Measurements from ENCODE around the gene CARD11.

Gene CARD11

GRCh38 chr7:3087243-3087755, 43.6 kb upstream of the CARD11 start:
- no peak for ATAC-seq
- TF ChIP-seq TCF4 (CRISPR knock-in tag; IDR thresholded peaks at IDR 0.05; ENCODE audit: borderline replicate concordance): no peak
- no peak for TF ChIP-seq ZNF70 (CRISPR knock-in tag; IDR thresholded peaks at IDR 0.05)
- TF ChIP-seq CSRNP3 (CRISPR knock-in tag; IDR thresholded peaks at IDR 0.05): no peak
- no peak for TF ChIP-seq ARNTL (CRISPR knock-in tag; IDR thresholded peaks at IDR 0.05; ENCODE audit: borderline replicate concordance, low read depth)
- no peak for TF ChIP-seq PPARA (CRISPR knock-in tag; IDR thresholded peaks at IDR 0.05; ENCODE audit: borderline replicate concordance)
- TF ChIP-seq CREB5 (CRISPR knock-in tag; IDR thresholded peaks at IDR 0.05; ENCODE audit: low read depth): no peak
- no peak for TF ChIP-seq ZNF8 (CRISPR knock-in tag; IDR thresholded peaks at IDR 0.05)
- TF ChIP-seq, protein P1, sequence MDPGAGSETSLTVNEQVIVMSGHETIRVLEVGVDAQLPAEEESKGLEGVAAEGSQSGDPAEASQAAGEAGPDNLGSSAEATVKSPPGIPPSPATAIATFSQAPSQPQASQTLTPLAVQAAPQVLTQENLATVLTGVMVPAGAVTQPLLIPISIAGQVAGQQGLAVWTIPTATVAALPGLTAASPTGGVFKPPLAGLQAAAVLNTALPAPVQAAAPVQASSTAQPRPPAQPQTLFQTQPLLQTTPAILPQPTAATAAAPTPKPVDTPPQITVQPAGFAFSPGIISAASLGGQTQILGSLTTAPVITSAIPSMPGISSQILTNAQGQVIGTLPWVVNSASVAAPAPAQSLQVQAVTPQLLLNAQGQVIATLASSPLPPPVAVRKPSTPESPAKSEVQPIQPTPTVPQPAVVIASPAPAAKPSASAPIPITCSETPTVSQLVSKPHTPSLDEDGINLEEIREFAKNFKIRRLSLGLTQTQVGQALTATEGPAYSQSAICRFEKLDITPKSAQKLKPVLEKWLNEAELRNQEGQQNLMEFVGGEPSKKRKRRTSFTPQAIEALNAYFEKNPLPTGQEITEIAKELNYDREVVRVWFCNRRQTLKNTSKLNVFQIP (CRISPR knock-in tag; IDR thresholded peaks at IDR 0.05; ENCODE audit: borderline replicate concordance, low read depth): no peak
- TF ChIP-seq GLIS3 (CRISPR knock-in tag; IDR thresholded peaks at IDR 0.05): no peak
- TF ChIP-seq, protein P2, sequence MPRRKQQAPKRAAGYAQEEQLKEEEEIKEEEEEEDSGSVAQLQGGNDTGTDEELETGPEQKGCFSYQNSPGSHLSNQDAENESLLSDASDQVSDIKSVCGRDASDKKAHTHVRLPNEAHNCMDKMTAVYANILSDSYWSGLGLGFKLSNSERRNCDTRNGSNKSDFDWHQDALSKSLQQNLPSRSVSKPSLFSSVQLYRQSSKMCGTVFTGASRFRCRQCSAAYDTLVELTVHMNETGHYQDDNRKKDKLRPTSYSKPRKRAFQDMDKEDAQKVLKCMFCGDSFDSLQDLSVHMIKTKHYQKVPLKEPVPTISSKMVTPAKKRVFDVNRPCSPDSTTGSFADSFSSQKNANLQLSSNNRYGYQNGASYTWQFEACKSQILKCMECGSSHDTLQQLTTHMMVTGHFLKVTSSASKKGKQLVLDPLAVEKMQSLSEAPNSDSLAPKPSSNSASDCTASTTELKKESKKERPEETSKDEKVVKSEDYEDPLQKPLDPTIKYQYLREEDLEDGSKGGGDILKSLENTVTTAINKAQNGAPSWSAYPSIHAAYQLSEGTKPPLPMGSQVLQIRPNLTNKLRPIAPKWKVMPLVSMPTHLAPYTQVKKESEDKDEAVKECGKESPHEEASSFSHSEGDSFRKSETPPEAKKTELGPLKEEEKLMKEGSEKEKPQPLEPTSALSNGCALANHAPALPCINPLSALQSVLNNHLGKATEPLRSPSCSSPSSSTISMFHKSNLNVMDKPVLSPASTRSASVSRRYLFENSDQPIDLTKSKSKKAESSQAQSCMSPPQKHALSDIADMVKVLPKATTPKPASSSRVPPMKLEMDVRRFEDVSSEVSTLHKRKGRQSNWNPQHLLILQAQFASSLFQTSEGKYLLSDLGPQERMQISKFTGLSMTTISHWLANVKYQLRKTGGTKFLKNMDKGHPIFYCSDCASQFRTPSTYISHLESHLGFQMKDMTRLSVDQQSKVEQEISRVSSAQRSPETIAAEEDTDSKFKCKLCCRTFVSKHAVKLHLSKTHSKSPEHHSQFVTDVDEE (CRISPR knock-in tag; IDR thresholded peaks at IDR 0.05): no peak
- no peak for TF ChIP-seq PATZ1 (CRISPR knock-in tag; IDR thresholded peaks at IDR 0.05; ENCODE audit: borderline replicate concordance)
- no peak for TF ChIP-seq ISL1 (CRISPR knock-in tag; IDR thresholded peaks at IDR 0.05)
- TF ChIP-seq ZFP30 (CRISPR knock-in tag; IDR thresholded peaks at IDR 0.05): no peak
- no peak for TF ChIP-seq SNAI2 (CRISPR knock-in tag; IDR thresholded peaks at IDR 0.05)

- ATAC-seq: no peak
- no peak for TF ChIP-seq TOX (CRISPR knock-in tag; IDR thresholded peaks at IDR 0.05; ENCODE audit: borderline replicate concordance)
- no peak for TF ChIP-seq ZNF8 (CRISPR knock-in tag; IDR thresholded peaks at IDR 0.05)
- no peak for TF ChIP-seq RARB (CRISPR knock-in tag; IDR thresholded peaks at IDR 0.05)
- TF ChIP-seq CSRNP3 (CRISPR knock-in tag; IDR thresholded peaks at IDR 0.05): no peak
- TF ChIP-seq OSR1 (CRISPR knock-in tag; IDR thresholded peaks at IDR 0.05): no peak
- TF ChIP-seq ZNF565 (CRISPR knock-in tag; conservative IDR thresholded peaks at IDR 0.05; ENCODE audit: low read depth): no peak
- no peak for TF ChIP-seq PPARA (CRISPR knock-in tag; IDR thresholded peaks at IDR 0.05; ENCODE audit: borderline replicate concordance)
- no peak for TF ChIP-seq TCF4 (CRISPR knock-in tag; IDR thresholded peaks at IDR 0.05; ENCODE audit: borderline replicate concordance)
- TF ChIP-seq ARNTL (CRISPR knock-in tag; IDR thresholded peaks at IDR 0.05; ENCODE audit: borderline replicate concordance, low read depth): no peak
- TF ChIP-seq CSDC2 (CRISPR knock-in tag; IDR thresholded peaks at IDR 0.05): no peak
- no peak for TF ChIP-seq ZFP30 (CRISPR knock-in tag; IDR thresholded peaks at IDR 0.05)
- TF ChIP-seq, protein P2 (CRISPR knock-in tag; IDR thresholded peaks at IDR 0.05): no peak
- TF ChIP-seq PATZ1 (CRISPR knock-in tag; IDR thresholded peaks at IDR 0.05; ENCODE audit: borderline replicate concordance): no peak
- no peak for TF ChIP-seq BACH2 (CRISPR knock-in tag; IDR thresholded peaks at IDR 0.05; ENCODE audit: borderline replicate concordance)
- TF ChIP-seq, protein P1 (CRISPR knock-in tag; IDR thresholded peaks at IDR 0.05; ENCODE audit: borderline replicate concordance, low read depth): no peak
- TF ChIP-seq ZNF70 (CRISPR knock-in tag; IDR thresholded peaks at IDR 0.05): no peak
These were observed 39.7 kb upstream of the CARD11 start for GRCh38 chr7:3083350-3083749.

All from SK-N-SH treated with all-trans-retinoic acid at 6 μM for 48 hours (cell line).